ENCODE measurements around the gene SPI1. TPM values are rescaled to one million over a fixed set of nuclear protein-coding genes. Genes with fewer than 3 reads are reported as not detected.

Gene SPI1
- total and polyA plus RNA-seq, 7 experiments from 2014 or later: 0.27 to 247 (median 5.4) TPM; not detected in 2

- Histone ChIP-seq H3K27ac (ENCODE audit: low read depth, low read length) (peak within 1 kb of the TSS; percentile 83), H3K4me3 (ENCODE audit: low read length) (peak within 1 kb of the TSS; percentile 71), H3K9me3 (ENCODE audit: control insufficient read depth in 2 of 3, low read length in 3 of 3) (no peaks in the 10 kb centered on the region), H3K36me3 (ENCODE audit: control insufficient read depth in 2 of 3, insufficient read depth in 3 of 3, low read length in 3 of 3) (peaks cover 0 to 10% (median 0%) of the 10 kb centered on the region in 3 experiments), H3K4me1 (ENCODE audit: control insufficient read depth in 2 of 2, insufficient read depth in 2 of 2, low read length in 2 of 2) (peaks cover 8 to 13% of the 10 kb centered on the region in 2 donors), H3K27me3 (ENCODE audit: control insufficient read depth in 2 of 2, insufficient read depth in 2 of 2, low read length in 2 of 2) (no peaks in the 10 kb centered on the region)
- ChIA-PET POLR2A (interaction anchor here (1.1 to 4.3 kb wide), 10 partner anchors 8 to 159 kb away, joined by 3 to 40 read pairs (median 8); partner anchors contain the start of genes ACP2 and MADD), CTCF (interaction anchor here (1.0 to 8.3 kb wide), 5 partner anchors 15 to 137 kb away, joined by 3 to 140 read pairs (median 4); partner anchors contain the start of gene SPI1)
- Mint-ChIP-seq H3K27ac (peak within 1 kb of the TSS; percentile 90 to 98 (median 94)), H3K9me3 (no peaks in the 10 kb centered on the region), H3K4me1 (peaks cover 4 to 23% (median 21%) of the 10 kb centered on the region in 7 donors), H3K4me3 (peak within 1 kb of the TSS; percentile 87 to 99 (median 91)), H3K36me3 (no peaks in the 10 kb centered on the region), H3K27me3 (no peaks in the 10 kb centered on the region)
- DNase-seq: peak; percentile 80 to 99 (median 88)
- peak; percentile 91 for ATAC-seq
- intact Hi-C loops (cut with micrococcal nuclease): loop anchor here (1.0 to 10.0 kb wide), 12 partner anchors 14 to 472 kb away; partner anchors contain the start of genes CSTPP1 (in 2 of the 2), DDB2 (in 2 of the 2), PSMC3 (in 2 of the 2) and ACP2 (in 1 of the 2)
These were observed 29.6 kb upstream of the SPI1 start, which contains the start of gene SLC39A13 for GRCh38 chr11:47407746-47408590. Gene SLC39A13, plus strand, starts transcription at chr11:47408590. Its CDS starts 1,505 bp downstream, at chr11:47410095.

- H3K36me3 Mint-ChIP-seq: no peaks in the 10 kb centered on the region
- peaks cover 4 to 23% (median 21%) of the 10 kb centered on the region in 7 donors for H3K4me1 Mint-ChIP-seq
- ChIA-PET CTCF (interaction anchor here (1.0 to 8.3 kb wide), 4 partner anchors 14 to 136 kb away, joined by 3 to 140 read pairs (median 5); partner anchors contain the start of gene SPI1), POLR2A (interaction anchor here (0.8 to 4.3 kb wide), 7 partner anchors 10 to 33 kb away, joined by 3 to 40 read pairs (median 7); partner anchors contain the start of gene SPI1)
- H3K9me3 Mint-ChIP-seq: no peaks in the 10 kb centered on the region
- ATAC-seq (no peak), DNase-seq (no peak)
- peak overlapping the region; percentile 57 for H3K4me3 ChIP-seq (ENCODE audit: low read length)
- intact Hi-C loops (cut with micrococcal nuclease): loop anchor here in 1 of 2 donors (5.0 to 10.0 kb wide), 2 partner anchors 192 to 230 kb away; partner anchors contain the start of genes ARFGAP2 and DDB2
- H3K27ac ChIP-seq (ENCODE audit: low read depth, low read length): peak overlapping the region; percentile 82
- no peaks in the 10 kb centered on the region for H3K27me3 ChIP-seq (ENCODE audit: control insufficient read depth in 2 of 2, insufficient read depth in 2 of 2, low read length in 2 of 2)
- peaks cover 8 to 13% of the 10 kb centered on the region in 2 donors for H3K4me1 ChIP-seq (ENCODE audit: control insufficient read depth in 2 of 2, insufficient read depth in 2 of 2, low read length in 2 of 2)
- no peaks in the 10 kb centered on the region for H3K9me3 ChIP-seq (ENCODE audit: control insufficient read depth in 2 of 3, low read length in 3 of 3)
- H3K27me3 Mint-ChIP-seq: no peaks in the 10 kb centered on the region
- peak overlapping the region; percentile 84 to 98 (median 92) for H3K27ac Mint-ChIP-seq
- peaks cover 0 to 10% (median 0%) of the 10 kb centered on the region in 3 experiments for H3K36me3 ChIP-seq (ENCODE audit: control insufficient read depth in 2 of 3, insufficient read depth in 3 of 3, low read length in 3 of 3)
- H3K4me3 Mint-ChIP-seq: peak overlapping the region; percentile 82 to 97 (median 88)
These were observed 28.8 kb upstream of the SPI1 start for GRCh38 chr11:47406896-47407745.

- intact Hi-C loops (cut with micrococcal nuclease): loop anchor here in 1 of 2 donors (10.0 kb wide), 1 partner anchor 189 kb away; the partner anchor contains the start of gene DDB2
- Mint-ChIP-seq H3K9me3 (no peaks in the 10 kb centered on the region), H3K36me3 (no peaks in the 10 kb centered on the region), H3K27me3 (no peaks in the 10 kb centered on the region), H3K27ac (no peak overlapping the region), H3K4me1 (peaks cover 12 to 33% (median 26%) of the 10 kb centered on the region in 7 donors), H3K4me3 (no peak overlapping the region)
- Histone ChIP-seq H3K4me1 (ENCODE audit: control insufficient read depth in 2 of 2, insufficient read depth in 2 of 2, low read length in 2 of 2) (peaks cover 10 to 12% of the 10 kb centered on the region in 2 donors), H3K36me3 (ENCODE audit: control insufficient read depth in 2 of 3, insufficient read depth in 3 of 3, low read length in 3 of 3) (no peaks in the 10 kb centered on the region), H3K27me3 (ENCODE audit: control insufficient read depth in 2 of 2, insufficient read depth in 2 of 2, low read length in 2 of 2) (no peaks in the 10 kb centered on the region), H3K4me3 (ENCODE audit: low read length) (no peak overlapping the region), H3K27ac (ENCODE audit: low read depth, low read length) (no peak overlapping the region), H3K9me3 (ENCODE audit: control insufficient read depth in 2 of 3, low read length in 3 of 3) (no peaks in the 10 kb centered on the region)
- no peak for ATAC-seq
- CTCF ChIA-PET: interaction anchor here (1.1 to 1.7 kb wide), 3 partner anchors 8 to 32 kb away, joined by 3 to 6 read pairs (median 4); no protein-coding TSS in a partner anchor
- POLR2A ChIA-PET: interaction anchor here (0.7 to 3.6 kb wide), 7 partner anchors 11 to 471 kb away, joined by 3 to 41 read pairs (median 3); partner anchors contain the start of gene PSMC3
- DNase-seq: no peak
These were observed 25.2 kb upstream of the SPI1 start for GRCh38 chr11:47403571-47403970.

GRCh38 chr11:47403135-47403534 lies 24.8 kb upstream of the SPI1 start:
- CTCF ChIA-PET: interaction anchor here (1.1 to 1.7 kb wide), 3 partner anchors 9 to 31 kb away, joined by 3 to 6 read pairs (median 4); no protein-coding TSS in a partner anchor
- H3K4me3 Mint-ChIP-seq: no peak overlapping the region
- H3K36me3 Mint-ChIP-seq: no peaks in the 10 kb centered on the region
- H3K27me3 ChIP-seq (ENCODE audit: control insufficient read depth in 2 of 2, insufficient read depth in 2 of 2, low read length in 2 of 2): no peaks in the 10 kb centered on the region
- H3K9me3 Mint-ChIP-seq: no peaks in the 10 kb centered on the region
- no peak overlapping the region for H3K4me3 ChIP-seq (ENCODE audit: low read length)
- no peak overlapping the region for H3K27ac ChIP-seq (ENCODE audit: low read depth, low read length)
- no peaks in the 10 kb centered on the region for H3K27me3 Mint-ChIP-seq
- H3K4me1 ChIP-seq (ENCODE audit: control insufficient read depth in 2 of 2, insufficient read depth in 2 of 2, low read length in 2 of 2): peaks cover 10 to 12% of the 10 kb centered on the region in 2 donors
- H3K9me3 ChIP-seq (ENCODE audit: control insufficient read depth in 2 of 3, low read length in 3 of 3): no peaks in the 10 kb centered on the region
- ATAC-seq: no peak
- intact Hi-C loops (cut with micrococcal nuclease): loop anchor here in 1 of 2 donors (10.0 kb wide), 1 partner anchor 188 kb away; the partner anchor contains the start of gene DDB2
- H3K36me3 ChIP-seq (ENCODE audit: control insufficient read depth in 2 of 3, insufficient read depth in 3 of 3, low read length in 3 of 3): no peaks in the 10 kb centered on the region
- peak overlapping the region in 3 of 9 donors; percentile 28 to 78 (median 45) for H3K27ac Mint-ChIP-seq
- no peak for DNase-seq
- peaks cover 16 to 37% (median 28%) of the 10 kb centered on the region in 7 donors for H3K4me1 Mint-ChIP-seq
- POLR2A ChIA-PET: interaction anchor here (0.7 to 3.6 kb wide), 6 partner anchors 11 to 447 kb away, joined by 3 to 41 read pairs (median 3); partner anchors contain the start of gene PSMC3

- no peaks in the 10 kb centered on the region for H3K36me3 ChIP-seq (ENCODE audit: control insufficient read depth in 2 of 3, insufficient read depth in 3 of 3, low read length in 3 of 3)
- no peaks in the 10 kb centered on the region for H3K9me3 ChIP-seq (ENCODE audit: control insufficient read depth in 2 of 3, low read length in 3 of 3)
- peak overlapping the region; percentile 78 to 94 (median 90) for H3K4me3 Mint-ChIP-seq
- intact Hi-C loops (cut with micrococcal nuclease): loop anchor here in 1 of 2 donors (10.0 kb wide), 1 partner anchor 186 kb away; the partner anchor contains the start of gene DDB2
- DNase-seq (no peak), ATAC-seq (peak; percentile 62)
- ChIA-PET POLR2A (interaction anchor here (0.6 to 4.0 kb wide), 7 partner anchors 9 to 155 kb away, joined by 3 to 25 read pairs (median 6); partner anchors contain the start of genes PSMC3 and SLC39A13), CTCF (interaction anchor here (1.5 to 3.0 kb wide), 2 partner anchors 9 to 28 kb away, joined by 4 to 31 read pairs; no protein-coding TSS in a partner anchor)
- H3K27ac Mint-ChIP-seq: peak overlapping the region; percentile 77 to 97 (median 91)
- no peaks in the 10 kb centered on the region for H3K9me3 Mint-ChIP-seq
- H3K4me1 ChIP-seq (ENCODE audit: control insufficient read depth in 2 of 2, insufficient read depth in 2 of 2, low read length in 2 of 2): peaks cover 3 to 11% of the 10 kb centered on the region in 2 donors
- peak overlapping the region; percentile 82 for H3K27ac ChIP-seq (ENCODE audit: low read depth, low read length)
- H3K4me1 Mint-ChIP-seq: peaks cover 12 to 37% (median 24%) of the 10 kb centered on the region in 7 donors
- peak overlapping the region; percentile 57 for H3K4me3 ChIP-seq (ENCODE audit: low read length)
- H3K27me3 ChIP-seq (ENCODE audit: control insufficient read depth in 2 of 2, insufficient read depth in 2 of 2, low read length in 2 of 2): no peaks in the 10 kb centered on the region
- no peaks in the 10 kb centered on the region for H3K36me3 Mint-ChIP-seq
- H3K27me3 Mint-ChIP-seq: no peaks in the 10 kb centered on the region
These were observed 22.5 kb upstream of the SPI1 start for GRCh38 chr11:47400768-47401279.
